Measurements from ENCODE around the gene TOMM5.

GRCh38 chr9:37617161-37617560, 24.8 kb upstream of the TOMM5 start:
- TF ChIP-seq CTCF (IDR thresholded peaks at IDR 0.05) (no peak), POLR2A (IDR thresholded peaks at IDR 0.05) (no peak)

Measured in lower leg skin (tissue), 3 donors.